Liver (tissue), 9 donors: ENCODE data around the gene EXOSC10. TPM values are rescaled to one million over a fixed set of nuclear protein-coding genes. Genes with fewer than 3 reads are reported as not detected.
"Not testable (repeated sequence)": the region's sequence is repeated elsewhere in the genome, so short reads cannot be mapped to it uniquely, and the experiment has no call there.

ENCODE experiments used
- DNase-seq: peaks from one replicate; pipeline ENCODE4 v3.0.0-alpha.2; 2017; ENCODE audit warnings: low spot score
- H3K27ac ChIP-seq, 2 donors: one replicate each; pipeline ENCODE4 v1.7.0; 2013; ENCODE audit warnings: inconsistent platforms in 2 of 2, low read length in 2 of 2, control low read depth in 1 of 2, low read depth in 1 of 2, mild to moderate bottlenecking in 1 of 2
- H3K27me3 ChIP-seq, 4 donors: one replicate each; pipeline versions ENCODE4 v1.6.1 to v1.7.0; 2013; ENCODE audit warnings: low read length in 3 of 4, inconsistent platforms in 1 of 4, mild to moderate bottlenecking in 1 of 4, moderate library complexity in 1 of 4; ENCODE audit not compliant: control insufficient read depth in 4 of 4, insufficient read depth in 4 of 4
- H3K36me3 ChIP-seq, 4 donors: one replicate each; pipeline versions ENCODE4 v1.6.1 to v1.7.0; 2013; ENCODE audit warnings: low read length in 3 of 4, mild to moderate bottlenecking in 3 of 4, low read depth in 1 of 4, moderate library complexity in 1 of 4; ENCODE audit not compliant: control insufficient read depth in 4 of 4, insufficient read depth in 3 of 4
- H3K4me1 ChIP-seq, 4 donors: one replicate each; pipeline versions ENCODE4 v1.6.1 to v1.7.0; 2013; ENCODE audit warnings: low read length in 3 of 4, mild to moderate bottlenecking in 3 of 4, moderate library complexity in 1 of 4; ENCODE audit not compliant: control insufficient read depth in 4 of 4, insufficient read depth in 4 of 4
- H3K4me3 ChIP-seq, 3 donors: one replicate each; pipeline versions ENCODE4 v1.6.1 to v1.7.0; 2013; ENCODE audit warnings: low read length in 3 of 3, control low read depth in 1 of 3, low read depth in 1 of 3, mild to moderate bottlenecking in 1 of 3
- H3K9ac ChIP-seq, 2 donors: one replicate each; pipeline ENCODE4 v1.7.0; 2013; ENCODE audit warnings: low read length in 2 of 2, mild to moderate bottlenecking in 2 of 2, moderate library complexity in 2 of 2, control low read depth in 1 of 2, low read depth in 1 of 2
- H3K9me3 ChIP-seq, 4 donors: one replicate each; pipeline versions ENCODE4 v1.6.1 to v1.7.0; 2013; ENCODE audit warnings: low read length in 3 of 4; ENCODE audit not compliant: control insufficient read depth in 4 of 4
- ATF3 ChIP-seq: IDR thresholded peaks from 2 replicates; pipeline ENCODE4 v1.6.1; 2016; ENCODE audit warnings: antibody characterized with exemption
- CTCF ChIP-seq: fragments of 150-350 bp; IDR thresholded peaks from 2 replicates; pipeline ENCODE4 v1.5.1; 2017; ENCODE audit warnings: improper control_type of control experiment, low read depth, low read length; ENCODE audit not compliant: missing input control
- EGR1 ChIP-seq, 2 donors: IDR thresholded peaks; 2 replicates each; pipeline ENCODE4 v1.6.1; 2016 to 2018; ENCODE audit warnings: antibody characterized with exemption in 2 of 2, low read depth in 2 of 2
- FOXA1 ChIP-seq: IDR thresholded peaks from 2 replicates; pipeline ENCODE4 v1.6.1; 2016; ENCODE audit warnings: antibody characterized with exemption
- FOXA2 ChIP-seq: IDR thresholded peaks from 2 replicates; pipeline ENCODE4 v1.6.1; 2016; ENCODE audit warnings: antibody characterized with exemption
- GABPA ChIP-seq, 2 donors: IDR thresholded peaks in 1 of 2; conservative IDR thresholded peaks in 1 of 2; 2 replicates each; pipeline ENCODE4 v1.6.1; 2016; ENCODE audit warnings: antibody characterized with exemption in 2 of 2, mild to moderate bottlenecking in 1 of 2, moderate library complexity in 1 of 2
- HNF4A ChIP-seq, 2 donors: conservative IDR thresholded peaks; 2 replicates each; pipeline ENCODE4 v1.6.1; 2016; ENCODE audit warnings: antibody characterized with exemption in 2 of 2, mild to moderate bottlenecking in 2 of 2
- HNF4G ChIP-seq: IDR thresholded peaks from 2 replicates; pipeline ENCODE4 v1.6.1; 2016; ENCODE audit warnings: antibody characterized with exemption
- JUND ChIP-seq, 2 donors: IDR thresholded peaks; 2 replicates each; pipeline ENCODE4 v1.6.1; 2016; ENCODE audit warnings: antibody characterized with exemption in 2 of 2
- MAX ChIP-seq: IDR thresholded peaks from 2 replicates; pipeline ENCODE4 v1.6.1; 2016; ENCODE audit warnings: antibody characterized with exemption
- NR2F2 ChIP-seq: IDR thresholded peaks from 2 replicates; pipeline ENCODE4 v1.6.1; 2016; ENCODE audit warnings: antibody characterized with exemption
- RAD21 ChIP-seq, 2 donors: IDR thresholded peaks; 2 replicates each; pipeline ENCODE4 v1.6.1; 2016; ENCODE audit warnings: antibody characterized with exemption in 2 of 2, mild to moderate bottlenecking in 2 of 2
- REST ChIP-seq: IDR thresholded peaks from 2 replicates; pipeline ENCODE4 v1.6.1; 2016; ENCODE audit warnings: antibody characterized with exemption, mild to moderate bottlenecking
- RXRA ChIP-seq, 2 donors: IDR thresholded peaks; 2 replicates each; pipeline ENCODE4 v1.6.1; 2017 to 2018; ENCODE audit warnings: antibody characterized with exemption in 2 of 2, mild to moderate bottlenecking in 1 of 2
- SP1 ChIP-seq: IDR thresholded peaks from 2 replicates; pipeline ENCODE4 v1.6.1; 2018; ENCODE audit warnings: antibody characterized with exemption, mild to moderate bottlenecking
- TAF1 ChIP-seq: conservative IDR thresholded peaks from 2 replicates; pipeline ENCODE4 v1.6.1; 2016; ENCODE audit warnings: antibody characterized with exemption, mild to moderate bottlenecking
- YY1 ChIP-seq: IDR thresholded peaks from 2 replicates; pipeline ENCODE4 v1.6.1; 2016; ENCODE audit warnings: antibody characterized with exemption, mild to moderate bottlenecking
- ZBTB33 ChIP-seq: IDR thresholded peaks from 2 replicates; pipeline ENCODE4 v1.6.1; 2016; ENCODE audit warnings: antibody characterized with exemption
- WGBS: extraction: QIAGEN DNeasy Blood & Tissue Kit; methylation state at CpG from one replicate; pipeline ENCODE4 v1.1.7; 2013; 5-methylcytosine and 5-hydroxymethylcytosine counted together
- polyA plus RNA-seq, 2 donors: library from polyadenylated mRNA; stranded (reverse) in 1 of 2; unstranded in 1 of 2; fragments of 200-250 nt in 1 of 2; fragments of >200 nt in 1 of 2; fragmentation: Nextera tagmentation in 1 of 2; extraction: Ambion mirVana in 1 of 2; gene quantifications; one replicate each; pipeline versions ENCODE4 v1.2.1 to v1.2.3, GENCODE V29; 2013 to 2015
- total RNA-seq, 2 donors: library from RNA; depleted of rRNA; stranded (reverse); fragments of >200 nt; gene quantifications; one replicate each; pipeline ENCODE4 v1.2.3, GENCODE V29; 2014
- donor health status: healthy.
- donor health status: healthy.
- donor health status: healthy.
- donor health status: healthy.
- donor health status: healthy.

The EXOSC10 gene
- total and polyA plus RNA-seq, 4 donors, result 11.3 to 29.2 (median 20.9) TPM

- H3K9me3 ChIP-seq, result no peaks in the 10 kb centered on the region
- H3K27ac ChIP-seq, result no peak overlapping the region
- no peaks in the 10 kb centered on the region for H3K27me3 ChIP-seq
- peaks cover 11 to 55% (median 33%) of the 10 kb centered on the region in 4 donors for H3K36me3 ChIP-seq
- no peak overlapping the region for H3K9ac ChIP-seq
- no peak for DNase-seq
- H3K4me3 ChIP-seq, result no peak overlapping the region
- TF ChIP-seq GABPA (IDR thresholded peaks at IDR 0.05 in 1 of 2, conservative IDR thresholded peaks at IDR 0.05 in 1 of 2) (no peak), REST (no peak)
- 99% methylated on average over 1 of the region's 1 CpG for WGBS
- H3K4me1 ChIP-seq, result peaks cover 2 to 4% (median 3%) of the 10 kb centered on the region in 4 donors
Measured at GRCh38 chr1:11065796-11066195, 33.9 kb downstream of the EXOSC10 start.

GRCh38 chr1:11064942-11065341, 34.7 kb downstream of the EXOSC10 start:
- Histone ChIP-seq H3K9ac (no peak overlapping the region), H3K36me3 (peaks cover 8 to 49% (median 31%) of the 10 kb centered on the region in 4 donors), H3K4me3 (no peak overlapping the region), H3K27ac (no peak overlapping the region), H3K4me1 (peaks cover 3 to 9% (median 6%) of the 10 kb centered on the region in 4 donors), H3K9me3 (no peaks in the 10 kb centered on the region), H3K27me3 (no peaks in the 10 kb centered on the region)
- WGBS, result 97% methylated on average over 3 of the region's 3 CpGs
- TF ChIP-seq ATF3 (no peak), FOXA2 (no peak), TAF1 (no peak), SP1 (no peak), CTCF (no peak), REST (no peak), FOXA1 (no peak), EGR1 (IDR thresholded peaks at IDR 0.05; ENCODE audit: low read depth in 2 of 2) (no peak), RXRA (IDR thresholded peaks at IDR 0.05) (no peak), YY1 (no peak), ZBTB33 (no peak), RAD21 (IDR thresholded peaks at IDR 0.05) (no peak), JUND (IDR thresholded peaks at IDR 0.05) (no peak), GABPA (IDR thresholded peaks at IDR 0.05 in 1 of 2, conservative IDR thresholded peaks at IDR 0.05 in 1 of 2) (no peak), MAX (no peak), NR2F2 (no peak), HNF4G (no peak), HNF4A (conservative IDR thresholded peaks at IDR 0.05) (no peak)
- DNase-seq, result no peak

- H3K27me3 ChIP-seq, DNase-seq, H3K9me3 ChIP-seq, H3K27ac ChIP-seq, H3K9ac ChIP-seq, H3K4me1 ChIP-seq, H3K4me3 ChIP-seq: not testable (repeated sequence)
- WGBS, result 91% methylated on average over 18 of the region's 18 CpGs
- peaks cover 8 to 40% (median 25%) of the 10 kb centered on the region in 4 donors for H3K36me3 ChIP-seq
Measured at GRCh38 chr1:11063937-11064537, 35.6 kb downstream of the EXOSC10 start.
